ENCODE results near the gene LARGE1. TPM values are rescaled to one million over a fixed set of nuclear protein-coding genes. Genes with fewer than 3 reads are reported as not detected.

LARGE1 gene
- total and polyA plus RNA-seq, 2 of the 4 experiments (the other 2 are of a cell fraction): 6.2 to 12.4 TPM

DNA sequence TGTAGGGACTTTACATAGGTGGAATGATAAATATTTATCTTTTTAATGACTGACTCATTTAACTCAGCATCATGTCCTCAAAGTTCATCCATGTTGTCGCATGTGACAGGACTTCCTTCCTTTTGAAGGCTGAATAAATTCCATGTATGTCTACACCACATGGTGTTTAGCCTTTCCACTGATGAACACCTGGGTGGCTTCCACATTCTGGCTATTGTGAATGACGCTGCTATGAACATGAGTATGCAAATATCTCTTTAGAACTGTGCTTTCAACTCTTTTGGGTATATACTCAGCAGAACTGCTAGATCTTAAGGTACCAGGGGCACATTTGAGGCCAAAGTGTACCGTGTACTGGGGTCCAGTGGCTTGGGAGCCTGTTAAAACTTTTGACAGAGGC lies 24.1 kb downstream of the LARGE1 start:
- H3K4me1 ChIP-seq (ENCODE audit: control insufficient read depth, insufficient read depth, low read length): peaks cover 7% of the 10 kb centered on the region; the same call in 1 of the 2 replicates
- no TSS peak for BruUV-seq (replicated peaks)
- TF ChIP-seq CEBPB (IDR thresholded peaks at IDR 0.05; ENCODE audit: low read depth, low read length) (no peak), MAZ (IDR thresholded peaks at IDR 0.05; ENCODE audit: borderline replicate concordance, low read depth, low read length) (no peak), RCOR1 (IDR thresholded peaks at IDR 0.05; ENCODE audit: insufficient replicate concordance, low read length) (no peak), POLR2A (IDR thresholded peaks at IDR 0.05; ENCODE audit: low read depth, low read length) (no peak), MXI1 (IDR thresholded peaks at IDR 0.05; ENCODE audit: borderline replicate concordance, low read depth, low read length) (no peak)
- TF ChIP-seq, protein P1, sequence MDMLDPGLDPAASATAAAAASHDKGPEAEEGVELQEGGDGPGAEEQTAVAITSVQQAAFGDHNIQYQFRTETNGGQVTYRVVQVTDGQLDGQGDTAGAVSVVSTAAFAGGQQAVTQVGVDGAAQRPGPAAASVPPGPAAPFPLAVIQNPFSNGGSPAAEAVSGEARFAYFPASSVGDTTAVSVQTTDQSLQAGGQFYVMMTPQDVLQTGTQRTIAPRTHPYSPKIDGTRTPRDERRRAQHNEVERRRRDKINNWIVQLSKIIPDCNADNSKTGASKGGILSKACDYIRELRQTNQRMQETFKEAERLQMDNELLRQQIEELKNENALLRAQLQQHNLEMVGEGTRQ (IDR thresholded peaks at IDR 0.05; ENCODE audit: low read depth, low read length): no peak
- TF ChIP-seq, protein P2, sequence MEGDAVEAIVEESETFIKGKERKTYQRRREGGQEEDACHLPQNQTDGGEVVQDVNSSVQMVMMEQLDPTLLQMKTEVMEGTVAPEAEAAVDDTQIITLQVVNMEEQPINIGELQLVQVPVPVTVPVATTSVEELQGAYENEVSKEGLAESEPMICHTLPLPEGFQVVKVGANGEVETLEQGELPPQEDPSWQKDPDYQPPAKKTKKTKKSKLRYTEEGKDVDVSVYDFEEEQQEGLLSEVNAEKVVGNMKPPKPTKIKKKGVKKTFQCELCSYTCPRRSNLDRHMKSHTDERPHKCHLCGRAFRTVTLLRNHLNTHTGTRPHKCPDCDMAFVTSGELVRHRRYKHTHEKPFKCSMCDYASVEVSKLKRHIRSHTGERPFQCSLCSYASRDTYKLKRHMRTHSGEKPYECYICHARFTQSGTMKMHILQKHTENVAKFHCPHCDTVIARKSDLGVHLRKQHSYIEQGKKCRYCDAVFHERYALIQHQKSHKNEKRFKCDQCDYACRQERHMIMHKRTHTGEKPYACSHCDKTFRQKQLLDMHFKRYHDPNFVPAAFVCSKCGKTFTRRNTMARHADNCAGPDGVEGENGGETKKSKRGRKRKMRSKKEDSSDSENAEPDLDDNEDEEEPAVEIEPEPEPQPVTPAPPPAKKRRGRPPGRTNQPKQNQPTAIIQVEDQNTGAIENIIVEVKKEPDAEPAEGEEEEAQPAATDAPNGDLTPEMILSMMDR (conservative IDR thresholded peaks at IDR 0.05; ENCODE audit: low read depth, low read length): no peak
- intact Hi-C loops (cut with micrococcal nuclease): no loop called here
- DNase-seq: no peak
- WGBS, 2 experiments (ENCODE audit: extremely low coverage in 2 of 2, insufficient read length in 1 of 2): 100% methylated on average over 1 of the region's 3 CpGs; no CpG with 5 or more reads in 1 of the 2 experiments
- no peak overlapping the region for H3K9ac ChIP-seq (ENCODE audit: low read depth, low read length)
- no peak overlapping the region for H4K5ac ChIP-seq (ENCODE audit: low read depth, low read length)
- H4K8ac ChIP-seq (ENCODE audit: low read depth in 2 of 2, low read length in 2 of 2): no peak overlapping the region
- POLR2A ChIA-PET (ENCODE audit: unreplicated experiment): no interaction called here
- H3K9me1 ChIP-seq (ENCODE audit: insufficient read depth, low read length): peaks cover 11% of the 10 kb centered on the region
- peaks cover 2% of the 10 kb centered on the region; the same call in 1 of the 2 replicates for H3K9me3 ChIP-seq (ENCODE audit: control insufficient read depth, insufficient read depth, low read length)
- H3K56ac ChIP-seq (ENCODE audit: extremely low read depth, insufficient read depth, low read length): no peak overlapping the region
- H2BK120ac ChIP-seq (ENCODE audit: low read depth, low read length): no peak overlapping the region
- no peaks in the 10 kb centered on the region; the same call in 1 of the 2 replicates for H4K20me1 ChIP-seq (ENCODE audit: insufficient read depth, low read length)
- no peak; the same call in 1 of the 2 replicates for ATAC-seq (ENCODE audit: low read depth)
- H3K23ac ChIP-seq (ENCODE audit: low read depth, low read length): no peak overlapping the region
- H2AFZ ChIP-seq (replicated peaks; ENCODE audit: low read length, poor library complexity): no peak overlapping the region
- no peak overlapping the region for H2BK20ac ChIP-seq (ENCODE audit: low read depth, low read length)
- H3K18ac ChIP-seq (ENCODE audit: low read depth, low read length): no peak overlapping the region
- CTCF ChIA-PET: no interaction called here
- H4K91ac ChIP-seq (ENCODE audit: insufficient read depth, low read depth, low read length): no peak overlapping the region
- no peaks in the 10 kb centered on the region for H3K27me3 ChIP-seq (ENCODE audit: control insufficient read depth, insufficient read depth, low read length)
- H3K4me2 ChIP-seq (ENCODE audit: low read depth, low read length): no peak overlapping the region
- H3K36me3 ChIP-seq (ENCODE audit: control insufficient read depth, insufficient read depth, low read length): no peaks in the 10 kb centered on the region
- no peak overlapping the region for H3K4me3 ChIP-seq (ENCODE audit: insufficient read depth, low read depth, low read length)
- H3K14ac ChIP-seq (replicated peaks; ENCODE audit: low read depth, low read length): no peak overlapping the region
- dilution Hi-C loops (cut with HindIII; ENCODE audit: low sequenced_read_pairs, unreplicated experiment): no loop called here
- H3K4ac ChIP-seq (ENCODE audit: low read depth, low read length): no peak overlapping the region
- H3K27ac ChIP-seq (ENCODE audit: insufficient read depth, low read length): no peak overlapping the region
- H2BK15ac ChIP-seq (ENCODE audit: low read depth, low read length): no peak overlapping the region
- no peak overlapping the region for H2AK5ac ChIP-seq (ENCODE audit: low read depth, low read length)
- H3K79me1 ChIP-seq (ENCODE audit: low read depth in 1 of 2, low read length in 2 of 2): peaks cover 29 to 36% of the 10 kb centered on the region in 2 experiments
- H2BK5ac ChIP-seq (ENCODE audit: low read depth, low read length, poor library complexity, severe bottlenecking): no peak overlapping the region
- H2AK9ac ChIP-seq (replicated peaks; ENCODE audit: low read depth, low read length, poor library complexity): no peak overlapping the region
- in situ Hi-C loops (cut with MboI; ENCODE audit: low sequenced_read_pairs): no loop called here

Measured in IMR-90 (cell line).